SU-DHL-6 (cell line): Measurements from ENCODE around the gene CCDC92B.

ENCODE experiments used
- H2AFZ ChIP-seq: fragments of 200-600 bp; sonication (generic); 2 replicates; pipeline ENCODE4 v1.6.1; 2014; ENCODE audit warnings: low read depth, mild to moderate bottlenecking, moderate library complexity, mixed read lengths, antibody characterized with exemption, low read length; ENCODE audit not compliant: severe bottlenecking
- H3F3A ChIP-seq: fragments of 200-600 bp; shearing (Covaris generic); 2 replicates; pipeline ENCODE4 v1.6.0; 2016; ENCODE audit warnings: antibody characterized with exemption, mild to moderate bottlenecking; ENCODE audit not compliant: insufficient read depth
- H3K27ac ChIP-seq: fragments of 200-600 bp; sonication (generic); 2 replicates; pipeline ENCODE4 v1.5.1; 2016; ENCODE audit warnings: low read depth, mild to moderate bottlenecking, low read length, moderate library complexity, mixed read lengths
- H3K27me3 ChIP-seq: fragments of 200-600 bp; sonication (generic), shearing (Covaris generic); 2 replicates; pipeline ENCODE4 v1.6.0; 2014; ENCODE audit warnings: mild to moderate bottlenecking, low read length
- H3K36me3 ChIP-seq: fragments of 200-600 bp; sonication (generic); 2 replicates; pipeline ENCODE4 v1.6.1; 2014; ENCODE audit warnings: mild to moderate bottlenecking, low read length, mixed read lengths
- H3K4me2 ChIP-seq: fragments of 300-600, 200-600 bp; shearing (Covaris generic), sonication (generic); 2 replicates; pipeline ENCODE4 v1.6.0; 2014; ENCODE audit warnings: low read length, low read depth, mild to moderate bottlenecking; ENCODE audit not compliant: poor library complexity, severe bottlenecking
- H3K4me3 ChIP-seq: fragments of 200-600 bp; sonication (generic); 2 replicates; pipeline ENCODE4 v1.5.1; 2014; ENCODE audit warnings: antibody characterized with exemption, low read length, mild to moderate bottlenecking, mixed read lengths; ENCODE audit not compliant: insufficient read depth, poor library complexity, severe bottlenecking
- H3K79me2 ChIP-seq: fragments of 200-600 bp; sonication (generic); 2 replicates; pipeline ENCODE4 v1.6.1; 2014; ENCODE audit warnings: mild to moderate bottlenecking, low read length, moderate library complexity; ENCODE audit not compliant: insufficient read depth
- H3K9ac ChIP-seq: fragments of 200-600 bp; sonication (generic); 2 replicates; pipeline ENCODE4 v1.7.0; 2014; ENCODE audit warnings: mild to moderate bottlenecking, low read length
- H3K9me2 ChIP-seq: fragments of 200-600 bp; sonication (generic); replicated peaks from 2 replicates; pipeline ENCODE4 v1.6.1; 2014; ENCODE audit warnings: low read length; ENCODE audit not compliant: insufficient read depth
- H3K9me3 ChIP-seq: fragments of 200-600 bp; sonication (generic); 2 replicates; pipeline ENCODE4 v1.6.1; 2014; ENCODE audit warnings: low read length, mixed read lengths; ENCODE audit not compliant: insufficient read depth
- H4K20me1 ChIP-seq: fragments of 200-600 bp; sonication (generic); 2 replicates; pipeline ENCODE4 v1.6.1; 2014; ENCODE audit warnings: low read depth, mild to moderate bottlenecking, antibody characterized with exemption, low read length, moderate library complexity, mixed read lengths
- EZH2phosphoT487 ChIP-seq: fragments of 200-600 bp; sonication (generic), shearing (Covaris generic); conservative IDR thresholded peaks from 2 replicates; pipeline ENCODE4 v1.6.1; 2018; ENCODE audit warnings: mild to moderate bottlenecking, antibody characterized with exemption, low read length, moderate library complexity, mixed read lengths
- TF ChIP-seq, protein P1 (sequence below): fragments of 200-600 bp; sonication (generic); IDR thresholded peaks from one replicate; pipeline ENCODE4 v1.5.1; 2017; ENCODE audit warnings: antibody characterized with exemption, mild to moderate bottlenecking, low read length, moderate library complexity; ENCODE audit not compliant: insufficient read depth, poor library complexity, severe bottlenecking

CCDC92B gene

DNA sequence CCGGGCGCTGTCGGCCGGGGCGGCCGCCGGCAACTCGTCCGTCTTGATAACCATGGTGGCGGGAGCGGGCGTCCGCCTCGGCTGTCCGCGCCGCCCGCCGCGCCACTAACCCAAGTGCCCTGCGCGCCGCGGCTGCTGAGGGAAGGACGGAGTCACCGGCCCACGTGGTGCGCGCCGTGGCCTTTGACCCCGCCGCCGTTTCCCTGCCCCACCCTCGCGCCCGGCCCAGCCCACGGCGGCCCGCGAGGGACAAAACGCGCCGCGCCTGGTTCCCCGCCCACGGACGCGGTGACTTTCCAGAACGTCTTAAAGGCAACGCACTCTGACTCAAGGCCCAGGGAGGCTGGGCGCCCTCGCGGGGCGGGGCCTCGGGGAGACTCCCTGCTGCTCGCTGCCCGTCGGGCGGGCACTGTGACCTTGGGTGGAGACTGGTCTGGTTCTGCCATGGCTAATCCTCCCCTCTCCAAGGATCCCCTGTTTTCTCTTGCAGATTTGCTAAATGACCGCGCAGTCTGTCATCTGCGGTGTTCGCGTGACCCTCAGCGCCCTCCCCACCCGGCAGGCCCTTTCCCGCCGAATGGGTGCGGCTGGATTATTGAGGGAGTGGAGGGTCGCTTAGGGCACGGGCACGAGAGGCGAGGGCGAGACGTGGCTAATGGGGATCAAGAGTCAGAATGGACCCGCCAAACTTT, 37.7 kb downstream of the CCDC92B start, which contains the start of gene CLUH:
Gene CLUH, minus strand, starts transcription at position 157 of the 692 bp plus-strand sequence. Its CDS starts 103 bp downstream, at position 54.
- Histone ChIP-seq H3K27me3 (no peaks in the 10 kb centered on the region), H3K9me3 (no peaks in the 10 kb centered on the region), H3K27ac (peak within 1 kb of the TSS; percentile 35), H3K4me3 (peak within 1 kb of the TSS; percentile 56), H3K36me3 (no peaks in the 10 kb centered on the region), H2AFZ (peak within 1 kb of the TSS; percentile 95), H3K9me2 (no peaks in the 10 kb centered on the region), H3F3A (no peaks in the 10 kb centered on the region), H3K4me2 (peak within 1 kb of the TSS; percentile 77), H4K20me1 (no peaks in the 10 kb centered on the region), H3K79me2 (peaks cover 49% of the 10 kb centered on the region), H3K9ac (peak within 1 kb of the TSS; percentile 66)
- TF ChIP-seq, protein P1, sequence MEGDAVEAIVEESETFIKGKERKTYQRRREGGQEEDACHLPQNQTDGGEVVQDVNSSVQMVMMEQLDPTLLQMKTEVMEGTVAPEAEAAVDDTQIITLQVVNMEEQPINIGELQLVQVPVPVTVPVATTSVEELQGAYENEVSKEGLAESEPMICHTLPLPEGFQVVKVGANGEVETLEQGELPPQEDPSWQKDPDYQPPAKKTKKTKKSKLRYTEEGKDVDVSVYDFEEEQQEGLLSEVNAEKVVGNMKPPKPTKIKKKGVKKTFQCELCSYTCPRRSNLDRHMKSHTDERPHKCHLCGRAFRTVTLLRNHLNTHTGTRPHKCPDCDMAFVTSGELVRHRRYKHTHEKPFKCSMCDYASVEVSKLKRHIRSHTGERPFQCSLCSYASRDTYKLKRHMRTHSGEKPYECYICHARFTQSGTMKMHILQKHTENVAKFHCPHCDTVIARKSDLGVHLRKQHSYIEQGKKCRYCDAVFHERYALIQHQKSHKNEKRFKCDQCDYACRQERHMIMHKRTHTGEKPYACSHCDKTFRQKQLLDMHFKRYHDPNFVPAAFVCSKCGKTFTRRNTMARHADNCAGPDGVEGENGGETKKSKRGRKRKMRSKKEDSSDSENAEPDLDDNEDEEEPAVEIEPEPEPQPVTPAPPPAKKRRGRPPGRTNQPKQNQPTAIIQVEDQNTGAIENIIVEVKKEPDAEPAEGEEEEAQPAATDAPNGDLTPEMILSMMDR: no peak
- no peak for TF ChIP-seq EZH2phosphoT487

DNA sequence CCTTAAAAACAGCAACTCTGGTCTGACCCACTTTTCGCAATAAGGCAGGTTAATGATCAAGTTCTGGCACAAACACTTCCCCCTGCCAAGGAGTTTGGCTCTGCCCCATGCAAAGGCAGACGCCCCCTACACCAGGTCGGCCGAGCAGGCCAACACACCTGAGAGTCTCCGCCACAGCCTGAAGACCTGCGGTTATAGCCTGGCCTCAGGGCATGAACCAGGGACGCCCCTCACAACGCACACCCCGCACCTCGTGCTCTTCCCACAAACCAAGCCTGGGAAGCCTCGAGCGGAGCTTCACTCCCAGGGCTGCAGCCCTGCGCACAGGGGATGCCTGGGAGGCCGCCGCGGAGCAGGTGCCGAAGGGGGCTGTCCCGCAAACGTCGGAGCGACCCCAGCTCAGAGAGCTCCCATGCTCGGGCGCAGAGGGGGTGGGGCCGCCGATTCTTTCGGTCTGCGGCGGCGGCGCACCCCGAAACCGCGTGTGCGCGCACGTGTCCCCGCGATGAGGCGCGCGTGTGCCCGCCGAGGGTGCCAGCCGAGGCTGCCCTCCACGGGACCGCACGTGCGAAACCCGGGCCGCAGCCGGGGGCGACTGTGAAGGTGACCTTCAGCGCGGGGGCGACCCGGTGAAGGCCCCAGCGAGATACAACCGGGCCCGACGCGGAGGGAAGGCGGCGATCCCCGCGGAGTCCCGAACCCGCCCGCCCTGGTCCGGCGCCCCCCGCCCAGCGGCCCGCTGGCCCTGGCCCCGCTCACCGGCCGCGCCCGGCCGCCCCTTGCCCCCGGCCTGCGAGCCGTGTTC, 38.4 kb downstream of the CCDC92B start:
- Histone ChIP-seq H3K36me3 (no peaks in the 10 kb centered on the region), H3K4me3 (peak overlapping the region; percentile 56), H4K20me1 (no peaks in the 10 kb centered on the region), H3K4me2 (peak overlapping the region; percentile 77), H3K27me3 (no peaks in the 10 kb centered on the region), H3K27ac (peak overlapping the region; percentile 35), H2AFZ (no peak overlapping the region), H3K9me2 (no peaks in the 10 kb centered on the region), H3F3A (no peaks in the 10 kb centered on the region), H3K9me3 (no peaks in the 10 kb centered on the region), H3K9ac (peak overlapping the region; percentile 66), H3K79me2 (peaks cover 57% of the 10 kb centered on the region)
- no peak for TF ChIP-seq EZH2phosphoT487
- TF ChIP-seq, protein P1: no peak

DNA sequence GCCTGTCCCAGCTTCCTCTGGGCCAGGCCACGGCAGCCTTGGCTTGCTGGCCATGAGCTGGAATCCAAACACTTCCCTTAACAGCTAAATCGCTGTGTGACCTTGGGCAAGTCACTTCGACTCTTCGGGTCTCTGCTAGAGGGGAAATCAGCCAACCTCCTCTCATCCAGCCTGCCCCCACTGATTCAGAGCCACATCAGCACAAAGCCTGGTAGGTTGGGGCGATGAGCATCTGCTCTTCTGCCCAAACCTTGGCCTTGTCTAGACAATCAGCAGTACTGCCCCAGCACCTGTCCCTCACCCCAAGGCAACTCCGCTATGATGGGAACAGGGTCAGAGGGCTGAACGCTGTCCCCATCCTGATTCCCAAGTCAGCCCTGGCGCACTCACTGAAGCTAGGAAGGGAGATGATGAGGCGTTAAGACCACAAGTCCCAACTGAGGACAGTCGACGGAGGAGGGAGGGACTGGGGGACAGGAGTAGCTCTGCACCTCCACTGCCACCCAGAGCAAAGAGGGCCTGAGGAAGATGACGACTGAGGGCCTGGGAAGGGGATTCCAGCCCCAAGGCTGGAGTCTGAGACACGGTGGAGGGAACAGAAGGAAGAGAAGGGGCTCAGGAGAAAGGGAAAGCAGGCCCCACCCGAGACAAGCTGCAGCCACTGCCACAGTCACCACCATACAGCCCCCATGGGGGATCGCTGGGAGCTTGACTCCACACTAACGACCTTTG, 39.2 kb downstream of the CCDC92B start:
- H3K36me3 ChIP-seq: no peaks in the 10 kb centered on the region
- H3K27ac ChIP-seq: peak overlapping the region; percentile 35
- H2AFZ ChIP-seq: no peak overlapping the region
- no peaks in the 10 kb centered on the region for H3K9me3 ChIP-seq
- peak overlapping the region; percentile 77 for H3K4me2 ChIP-seq
- H3K79me2 ChIP-seq: peaks cover 64% of the 10 kb centered on the region
- H4K20me1 ChIP-seq: no peaks in the 10 kb centered on the region; the same call in 1 of the 2 replicates
- no peaks in the 10 kb centered on the region for H3K9me2 ChIP-seq
- no peaks in the 10 kb centered on the region for H3F3A ChIP-seq
- H3K9ac ChIP-seq: peak overlapping the region; percentile 66
- TF ChIP-seq, protein P1: no peak
- no peak for TF ChIP-seq EZH2phosphoT487
- H3K4me3 ChIP-seq: peak overlapping the region; percentile 56
- H3K27me3 ChIP-seq: no peaks in the 10 kb centered on the region
